GM23248 (cell line): ENCODE results near the gene HECTD1.

Source experiments
- EZH2 ChIP-seq: fragments of 200-600 bp; sonication (generic); IDR thresholded peaks from 2 replicates; pipeline ENCODE4 v1.6.1; 2018; ENCODE audit warnings: antibody characterized with exemption, mild to moderate bottlenecking; ENCODE audit not compliant: insufficient read depth, poor library complexity, severe bottlenecking
- EZH2phosphoT487 ChIP-seq: fragments of 200-600 bp; sonication (generic); IDR thresholded peaks from 2 replicates; pipeline ENCODE4 v1.6.1; 2018; ENCODE audit warnings: antibody characterized with exemption, moderate library complexity, mild to moderate bottlenecking, low read depth; ENCODE audit not compliant: insufficient read depth

GRCh38 chr14:31092160-31092708 lies 115.4 kb downstream of the HECTD1 start:
- no peak for TF ChIP-seq EZH2phosphoT487
- TF ChIP-seq EZH2 = no peak
